Activated CD4-positive, alpha-beta T cell treated with anti-CD3 and anti-CD28 coated beads, Interleukin-2, Interleukin-6, amounts not matched to agents 100 ng/mL and 50 ng/mL, durations not matched to agents 16 hours and 8 hours (primary cell): ENCODE results near the gene GAS6.
"Not testable (repeated sequence)": the region's sequence is repeated elsewhere in the genome, so short reads cannot be mapped to it uniquely, and the experiment has no call there.

ENCODE experiments used
- DNase-seq: peaks from one replicate; pipeline ENCODE4 v3.0.0-alpha.2; 2020

Gene GAS6

DNA sequence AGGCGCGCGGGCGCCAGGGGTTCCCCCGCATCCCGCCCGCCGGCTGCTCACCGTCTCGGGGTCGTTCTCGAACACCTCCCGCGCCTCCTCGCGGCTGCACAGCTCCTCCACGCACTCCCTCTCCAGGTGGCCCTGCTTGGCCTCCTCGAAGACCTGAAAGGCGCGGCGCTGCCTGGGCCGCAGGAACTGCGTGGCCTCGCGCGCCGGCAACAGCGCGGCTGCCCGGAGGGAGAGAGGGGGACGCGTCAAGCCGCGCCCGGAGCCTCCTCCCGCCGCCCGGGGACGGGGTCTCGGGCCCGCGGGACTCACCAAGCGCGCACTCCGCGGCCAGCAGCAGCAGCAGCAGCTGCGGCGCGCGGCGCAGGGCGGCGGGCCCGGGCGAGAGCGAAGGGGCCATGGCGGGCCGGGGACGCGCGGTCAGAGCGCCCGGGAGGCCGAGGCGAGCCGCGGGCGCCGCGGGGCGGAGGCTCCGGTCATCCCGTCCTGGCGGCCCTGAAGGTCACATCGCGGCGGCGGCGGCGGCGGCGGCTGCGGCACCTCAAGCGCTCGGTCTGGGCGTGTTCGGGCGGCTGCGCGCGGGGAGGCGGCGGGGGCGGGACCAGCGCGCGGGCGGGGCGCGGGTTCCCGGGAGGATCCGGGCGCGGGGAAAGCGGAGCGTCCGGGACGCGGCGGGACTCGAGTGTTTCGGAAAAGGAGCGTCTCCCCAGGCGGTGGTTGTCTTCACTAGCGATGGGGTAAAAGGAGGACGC lies at the start of gene GAS6:
GAS6 (minus strand) TSS at position 553 of the 749 bp plus-strand sequence; CDS start at position 397, 156 bp downstream.
- no peak for DNase-seq

DNA sequence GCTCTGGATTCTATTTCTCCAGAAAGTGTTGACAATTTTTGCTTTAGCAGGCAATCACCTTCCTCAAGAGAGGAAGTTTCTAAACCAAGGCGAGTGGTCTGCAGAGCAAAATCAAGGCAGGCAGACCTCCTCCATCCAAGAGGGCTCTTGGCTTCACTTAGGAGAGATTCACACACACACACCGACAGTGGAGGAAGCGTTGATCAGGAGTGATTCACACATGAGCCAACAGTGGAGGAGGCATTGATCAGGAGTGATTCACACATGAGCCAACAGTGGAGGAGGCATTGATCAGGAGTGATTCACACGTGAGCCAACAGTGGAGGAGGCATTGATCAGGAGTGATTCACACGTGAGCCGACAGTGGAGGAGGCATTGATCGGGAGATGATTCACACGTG lies 49.5 kb upstream of the GAS6 start:
- not testable (repeated sequence) for DNase-seq

- DNase-seq, result no peak
Measured at GRCh38 chr13:113912596-113912995, 48.7 kb upstream of the GAS6 start.

DNA sequence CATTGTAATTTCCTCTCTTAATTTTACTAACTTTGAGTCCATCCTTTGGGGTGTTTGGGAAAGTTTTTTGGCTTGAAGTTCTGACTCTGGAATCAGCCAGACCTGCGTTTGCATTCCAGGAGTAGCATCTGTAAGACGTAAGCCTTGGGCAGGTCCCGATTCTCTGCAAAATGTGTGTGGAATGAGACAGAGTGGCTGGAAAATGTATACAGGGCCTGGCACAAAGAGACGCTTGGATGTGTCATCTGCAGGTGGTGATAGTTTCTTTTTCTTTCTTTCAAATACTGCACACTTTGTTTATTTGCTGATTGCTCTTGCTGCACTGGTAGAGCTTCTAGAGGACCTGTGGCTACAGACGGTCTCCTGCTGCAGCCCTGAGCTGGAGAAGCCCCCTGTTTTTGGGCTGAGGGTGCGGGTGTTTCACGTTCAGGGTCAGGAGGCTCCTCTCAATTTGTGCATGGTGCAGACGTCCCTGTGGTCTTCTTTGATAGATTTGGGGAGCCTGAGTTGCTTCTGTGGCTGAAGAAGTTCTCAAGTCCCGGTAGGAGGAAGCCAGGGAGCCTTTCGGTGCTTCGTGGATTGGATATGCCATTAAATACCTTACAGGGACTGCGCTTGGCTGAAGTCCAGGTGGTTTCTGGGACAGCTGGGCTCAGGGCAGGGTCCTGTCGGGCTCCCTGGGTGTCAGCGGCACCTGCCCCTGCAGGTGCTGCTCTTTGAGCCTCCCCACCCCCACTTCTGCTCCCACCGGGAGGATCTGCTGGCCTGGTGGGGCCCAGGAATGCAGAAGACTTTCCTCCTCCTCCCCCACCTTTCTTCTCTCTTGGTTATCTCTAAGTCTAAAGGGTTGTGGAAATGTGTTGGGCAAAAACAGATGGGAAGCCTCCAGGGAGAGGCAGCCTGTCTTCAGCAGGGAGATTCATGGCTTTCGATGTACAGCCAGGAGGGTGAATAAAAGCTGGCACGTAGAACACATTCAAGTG lies 44.0 kb upstream of the GAS6 start:
- DNase-seq, result no peak

GRCh38 chr13:113906571-113906970 lies 42.7 kb upstream of the GAS6 start:
- DNase-seq, result no peak

- DNase-seq, result no peak
Measured at GRCh38 chr13:113905942-113906341, 42.1 kb upstream of the GAS6 start.

DNA sequence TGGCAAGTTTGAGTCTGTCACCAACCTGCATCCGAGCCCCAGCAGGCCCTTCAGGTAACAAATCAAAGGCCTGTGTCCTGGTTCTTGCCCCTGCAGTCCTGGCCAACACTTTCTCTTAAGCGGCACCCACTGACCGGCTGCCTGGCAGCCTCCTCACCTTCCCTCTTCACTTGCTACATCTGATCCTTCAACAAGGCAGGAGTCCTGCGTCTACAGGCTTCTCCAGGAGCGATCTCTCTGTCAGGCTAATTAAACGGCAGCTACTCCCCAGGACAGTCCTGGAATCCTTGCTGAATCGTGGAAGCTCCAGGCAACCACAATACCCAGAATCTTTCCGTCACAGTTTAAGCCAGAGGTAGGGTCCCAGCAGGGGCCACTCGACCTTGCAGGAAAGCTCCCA lies 41.1 kb upstream of the GAS6 start:
- DNase-seq, result no peak

- peak; percentile 14 for DNase-seq
Measured at GRCh38 chr13:113904411-113904810, 40.5 kb upstream of the GAS6 start.

- no peak for DNase-seq
Measured at GRCh38 chr13:113903912-113904311, 40.0 kb upstream of the GAS6 start.

- DNase-seq, result no peak
Measured at GRCh38 chr13:113902986-113903775, 39.3 kb upstream of the GAS6 start.

DNA sequence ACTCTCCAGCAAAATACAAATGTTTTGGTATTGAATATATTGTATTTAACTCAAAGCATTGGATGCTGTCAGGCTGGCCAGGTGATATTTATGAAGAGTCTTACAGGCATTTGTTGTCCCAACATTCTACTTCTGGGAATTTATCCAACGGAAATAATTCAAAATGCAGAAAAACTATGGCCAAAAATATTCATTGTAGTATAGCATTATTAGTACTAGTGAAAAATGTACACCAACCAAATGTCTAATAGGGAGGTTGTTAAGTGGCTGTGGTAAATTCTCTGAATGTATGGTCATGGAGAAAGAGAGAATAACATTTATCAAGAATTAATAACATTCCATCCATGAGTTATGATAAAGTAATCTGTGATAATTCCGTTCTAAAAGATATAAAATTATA lies 38.6 kb upstream of the GAS6 start:
- no peak for DNase-seq

DNA sequence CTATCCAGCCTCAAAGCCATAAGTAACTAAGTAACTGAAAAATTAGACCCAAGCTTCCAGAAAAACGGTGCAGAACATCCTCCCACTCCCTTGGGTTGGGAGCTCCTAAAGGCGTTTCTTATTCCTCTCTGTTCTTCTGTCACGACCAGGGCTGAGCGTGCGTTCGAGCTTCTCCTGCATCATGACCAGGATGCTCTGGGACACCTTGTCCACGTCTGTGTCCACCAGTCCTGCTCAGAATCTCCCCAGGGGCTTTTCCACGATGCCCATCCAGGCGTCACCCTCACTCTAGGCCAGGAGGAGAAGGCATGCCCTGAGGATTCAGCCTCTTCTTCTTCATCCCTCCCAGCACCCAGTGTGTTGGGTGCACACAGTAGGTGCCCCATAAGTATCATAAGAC lies 37.8 kb upstream of the GAS6 start:
- no peak for DNase-seq

DNA sequence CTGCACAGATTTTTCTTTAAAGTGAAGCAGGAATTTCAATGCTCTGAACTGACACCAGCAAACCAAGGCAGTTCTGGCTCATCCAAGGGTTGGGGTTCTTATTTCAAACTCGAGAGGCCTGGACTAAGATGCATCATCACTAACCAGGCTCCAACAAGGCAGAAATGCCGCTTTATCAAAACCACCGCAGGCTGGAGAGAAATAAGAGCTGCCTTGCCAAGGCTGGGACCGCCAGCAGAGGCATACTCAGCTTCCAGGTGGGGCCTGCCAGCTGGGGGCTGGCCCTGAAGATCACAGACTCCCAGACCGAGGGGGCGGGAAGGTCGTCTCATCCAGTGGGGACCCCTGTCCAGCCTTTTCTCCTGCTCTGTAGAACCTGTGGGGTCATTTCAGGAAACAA lies 37.4 kb upstream of the GAS6 start:
- DNase-seq, result no peak

GRCh38 chr13:113900646-113901045 lies 36.8 kb upstream of the GAS6 start:
- DNase-seq, result no peak

GRCh38 chr13:113898391-113898790 lies 34.5 kb upstream of the GAS6 start:
- no peak for DNase-seq

GRCh38 chr13:113897966-113898365 lies 34.1 kb upstream of the GAS6 start:
- DNase-seq, result no peak

- DNase-seq, result no peak
Measured at GRCh38 chr13:113897161-113897560, 33.3 kb upstream of the GAS6 start.

DNA sequence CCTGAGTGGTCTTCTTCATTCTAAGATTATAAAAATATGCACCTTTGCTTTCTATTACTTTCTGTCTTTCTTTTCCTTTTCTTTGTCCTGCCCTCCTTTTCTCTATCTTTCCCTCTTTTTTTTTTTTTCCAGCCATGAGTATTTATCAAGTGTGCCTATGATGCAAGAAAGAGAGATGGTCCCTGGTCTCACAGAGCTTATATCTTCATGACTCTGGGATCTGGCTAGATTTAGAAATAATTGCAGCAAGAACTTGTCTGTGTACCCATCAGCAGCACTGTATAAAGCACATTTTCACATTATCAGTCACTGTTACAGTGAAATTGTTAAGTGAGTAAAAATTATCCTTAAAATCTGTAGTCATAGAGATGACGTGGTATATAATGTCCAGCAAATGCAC lies 31.6 kb upstream of the GAS6 start:
- no peak for DNase-seq

DNA sequence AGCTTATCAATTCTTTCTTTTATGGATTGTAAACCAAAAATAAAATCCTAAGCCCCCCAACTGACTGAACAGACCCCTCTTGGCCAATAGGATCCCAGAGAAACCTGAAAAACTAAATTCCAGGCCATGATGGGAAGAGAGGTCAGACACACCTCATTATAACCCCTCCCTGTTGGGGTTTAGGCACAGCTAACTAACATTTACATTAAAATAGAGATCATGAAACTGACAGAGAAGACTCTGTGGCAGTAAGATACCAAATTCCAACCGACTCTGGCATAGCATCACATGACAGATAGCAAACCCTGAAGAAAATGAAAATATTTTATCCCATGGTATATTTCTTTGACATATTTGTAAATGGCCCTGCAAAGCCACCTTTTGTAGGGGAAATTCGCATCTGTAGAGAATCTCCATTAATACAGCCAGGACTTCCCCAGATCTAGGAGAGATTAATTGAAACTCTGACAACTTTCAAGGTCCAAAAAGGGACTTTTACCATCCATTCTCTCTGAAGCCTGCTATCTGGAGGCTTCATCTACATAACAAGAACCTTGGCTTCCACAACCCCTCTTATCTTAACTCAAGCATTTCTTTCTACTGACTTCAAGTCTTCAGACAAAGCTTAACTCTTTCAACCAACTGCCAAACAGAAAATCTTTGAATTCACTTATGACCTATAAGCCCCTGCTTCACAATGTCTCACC lies 27.1 kb upstream of the GAS6 start:
- DNase-seq, result no peak

GRCh38 chr13:113889467-113889866 lies 25.6 kb upstream of the GAS6 start:
- DNase-seq, result no peak

DNA sequence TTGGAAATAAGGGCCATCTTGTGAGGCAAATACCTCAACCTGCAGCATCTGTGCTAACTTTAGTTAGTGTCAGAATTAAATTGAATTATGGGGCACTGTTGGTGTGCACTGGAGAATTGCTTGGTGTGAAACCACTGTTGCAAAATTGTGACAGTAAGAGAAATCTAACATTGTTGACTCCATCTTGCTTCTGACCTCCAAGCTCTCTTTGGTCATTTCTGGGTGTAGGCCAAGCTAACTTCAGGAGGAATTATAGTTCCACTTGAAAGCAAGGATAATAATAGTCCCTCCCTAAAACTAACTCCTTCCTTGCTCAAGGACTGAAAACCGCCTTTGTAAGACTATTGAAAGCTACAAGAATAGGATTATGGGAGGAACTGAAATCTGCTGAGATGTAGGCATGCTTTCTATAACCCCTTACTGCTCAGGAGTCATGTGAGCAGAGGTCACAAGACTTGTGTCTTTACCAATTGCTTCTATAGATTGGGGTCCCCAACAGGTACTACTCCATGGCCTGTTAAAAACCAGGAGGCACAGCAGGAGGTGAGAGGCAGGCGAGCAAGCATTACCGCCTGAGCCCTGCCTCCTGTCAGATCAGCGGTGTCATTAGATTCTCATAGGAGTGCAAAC lies 24.9 kb upstream of the GAS6 start:
- DNase-seq, result no peak

- no peak for DNase-seq
Measured at GRCh38 chr13:113887700-113888201, 23.9 kb upstream of the GAS6 start.
